SK-N-SH (cell line): ENCODE results near the gene TMEM89. TPM values are rescaled to one million over a fixed set of nuclear protein-coding genes. Genes with fewer than 3 reads are reported as not detected.

Experiments
- CTCF ChIA-PET: fragments of 300-600, 350-600 bp; formaldehyde crosslinking; extraction: SDS; loops from one replicate; lab custom pipeline; 2021; lab: Yijun Ruan, JAX
- POLR2A ChIA-PET: fragments of 350-600 bp; sonication (Branson Sonifier 250); formaldehyde crosslinking; extraction: SDS; loops from one replicate; lab custom pipeline; 2020; ENCODE audit warnings: antibody characterized with exemption, inconsistent platforms; lab: Yijun Ruan, JAX
- DNase-seq: peaks from one replicate; pipeline ENCODE4 v3.0.0; 2012
- H2AFZ ChIP-seq: fragments of 200-600 bp; sonication (generic); 2 replicates; pipeline ENCODE4 v1.8.1; 2016; ENCODE audit warnings: antibody characterized with exemption, mild to moderate bottlenecking, low read depth
- H3F3A ChIP-seq: fragments of 200-600 bp; sonication (generic); replicated peaks from 2 replicates; pipeline ENCODE3; 2016; ENCODE audit warnings: antibody characterized with exemption, mild to moderate bottlenecking; ENCODE audit not compliant: insufficient read depth
- H3K27ac ChIP-seq, 2 experiments: fragments of 200-500 bp in 1 of 2; fragments of 200-600 bp in 1 of 2; sonication (Bioruptor generic) in 1 of 2; sonication (generic), shearing (Covaris generic) in 1 of 2; 2 replicates each; pipeline versions ENCODE4 v1.5.1 to v1.6.1; 2014 to 2016; ENCODE audit warnings: low read depth in 2 of 2, inconsistent platforms in 1 of 2, low read length in 1 of 2, mild to moderate bottlenecking in 1 of 2, mixed read lengths in 1 of 2
- H3K27me3 ChIP-seq: fragments of 200-600 bp; sonication (generic), shearing (Covaris generic); 2 replicates; pipeline ENCODE4 v1.6.1; 2016; ENCODE audit warnings: mixed run types; ENCODE audit not compliant: insufficient read depth
- H3K36me3 ChIP-seq, 2 experiments: fragments of 200-500 bp in 1 of 2; fragments of 200-600 bp in 1 of 2; sonication (Bioruptor generic) in 1 of 2; sonication (generic) in 1 of 2; replicated peaks in 1 of 2; 2 replicates each; pipeline versions ENCODE3 to v1.5.1; 2014 to 2016; ENCODE audit warnings: low read length in 1 of 2, mild to moderate bottlenecking in 1 of 2; ENCODE audit not compliant: insufficient read depth in 2 of 2, control insufficient read depth in 1 of 2
- H3K4me1 ChIP-seq, 2 experiments: fragments of 200-500 bp in 1 of 2; fragments of 200-600 bp in 1 of 2; sonication (Bioruptor generic) in 1 of 2; sonication (generic), shearing (Covaris generic) in 1 of 2; 2 replicates each; pipeline versions ENCODE4 v1.5.1 to v1.6.1; 2014 to 2016; ENCODE audit warnings: low read depth in 1 of 2, low read length in 1 of 2, mixed run types in 1 of 2; ENCODE audit not compliant: insufficient read depth in 2 of 2, control insufficient read depth in 1 of 2
- H3K4me2 ChIP-seq: fragments of 200-600 bp; sonication (generic), shearing (Covaris generic); 2 replicates; pipeline ENCODE4 v1.6.1; 2017; ENCODE audit warnings: mixed run types
- H3K4me3 ChIP-seq, 2 experiments: fragments of 200-500 bp in 1 of 2; fragments of 200-600 bp in 1 of 2; sonication (Bioruptor generic) in 1 of 2; sonication (generic), shearing (Covaris generic) in 1 of 2; 2 replicates each; pipeline versions ENCODE4 v1.5.1 to v1.8.1; 2014 to 2016; ENCODE audit warnings: low read depth in 2 of 2, inconsistent platforms in 1 of 2, low read length in 1 of 2, mild to moderate bottlenecking in 1 of 2, mixed read lengths in 1 of 2, moderate library complexity in 1 of 2
- H3K79me2 ChIP-seq: fragments of 200-600 bp; sonication (generic); 2 replicates; pipeline ENCODE4 v1.8.1; 2017; ENCODE audit warnings: mild to moderate bottlenecking; ENCODE audit not compliant: insufficient read depth
- H3K9ac ChIP-seq: fragments of 200-600 bp; sonication (generic); 2 replicates; pipeline ENCODE4 v1.6.1; 2017; ENCODE audit warnings: mixed run types
- H3K9me2 ChIP-seq: fragments of 200-600 bp; sonication (generic); 2 replicates; pipeline ENCODE4 v1.6.1; 2017; ENCODE audit warnings: mixed run types
- H3K9me3 ChIP-seq: fragments of 200-600 bp; sonication (generic); 2 replicates; pipeline ENCODE4 v1.6.1; 2017; ENCODE audit warnings: mixed run types, mild to moderate bottlenecking, moderate library complexity
- H4K20me1 ChIP-seq: fragments of 200-600 bp; sonication (generic); 2 replicates; pipeline ENCODE4 v1.6.1; 2017; ENCODE audit warnings: mild to moderate bottlenecking, mixed run types; ENCODE audit not compliant: insufficient read depth
- FOSL2 ChIP-seq: IDR thresholded peaks from 2 replicates; pipeline ENCODE4 v1.4.0; 2012; ENCODE audit warnings: low read depth, mild to moderate bottlenecking, moderate library complexity, borderline replicate concordance
- JUND ChIP-seq: IDR thresholded peaks from 2 replicates; pipeline ENCODE4 v1.4.0; 2012
- MAX ChIP-seq: IDR thresholded peaks from 2 replicates; pipeline ENCODE4 v1.4.0; 2012; ENCODE audit warnings: low read depth
- MEF2A ChIP-seq: IDR thresholded peaks from 2 replicates; pipeline ENCODE4 v1.4.0; 2012; ENCODE audit warnings: low read depth, borderline replicate concordance
- MXI1 ChIP-seq: IDR thresholded peaks from 2 replicates; pipeline ENCODE4 v1.6.1; 2012; ENCODE audit warnings: mild to moderate bottlenecking, low read depth, low read length, improper control_type of control experiment
- NRF1 ChIP-seq: IDR thresholded peaks from 2 replicates; pipeline ENCODE4 v1.6.1; 2012; ENCODE audit warnings: low read depth, mild to moderate bottlenecking, low read length
- RXRA ChIP-seq: IDR thresholded peaks from 2 replicates; pipeline ENCODE4 v1.4.0; 2012; ENCODE audit warnings: low read depth, mild to moderate bottlenecking, borderline replicate concordance
- TEAD4 ChIP-seq: IDR thresholded peaks from 2 replicates; pipeline ENCODE4 v1.4.0; 2012; ENCODE audit warnings: mild to moderate bottlenecking, borderline replicate concordance; ENCODE audit not compliant: insufficient read depth
- YY1 ChIP-seq: IDR thresholded peaks from 2 replicates; pipeline ENCODE4 v1.4.0; 2012; ENCODE audit warnings: low read depth, mild to moderate bottlenecking
- WGBS: methylation state at CpG from one replicate; pipeline ENCODE4 v1.1.6; 2017; ENCODE audit warnings: low lambda C conversion rate; 5-methylcytosine and 5-hydroxymethylcytosine counted together
- polyA plus RNA-seq, 3 experiments: library from polyadenylated mRNA; depleted of rRNA; stranded (reverse); fragments of >200 nt; gene quantifications; 2 replicates each; pipeline ENCODE4 v1.2.3, GENCODE V29; 2012
- TF ChIP-seq, protein P1 (sequence below): IDR thresholded peaks from 2 replicates; pipeline ENCODE4 v1.4.0; 2012; ENCODE audit warnings: low read depth, borderline replicate concordance
- TF ChIP-seq, protein P2 (sequence below): fragments of 150-350 bp; IDR thresholded peaks from 2 replicates; pipeline ENCODE4 v1.6.1; 2016; ENCODE audit warnings: mild to moderate bottlenecking, low read depth, low read length
- TF ChIP-seq, protein P3 (sequence below): IDR thresholded peaks from 2 replicates; pipeline ENCODE4 v1.4.0; 2012; ENCODE audit warnings: low read depth, borderline replicate concordance

Gene TMEM89
- polyA plus RNA-seq, 1 of the 3 experiments (the other 2 are of a cell fraction): not detected

DNA sequence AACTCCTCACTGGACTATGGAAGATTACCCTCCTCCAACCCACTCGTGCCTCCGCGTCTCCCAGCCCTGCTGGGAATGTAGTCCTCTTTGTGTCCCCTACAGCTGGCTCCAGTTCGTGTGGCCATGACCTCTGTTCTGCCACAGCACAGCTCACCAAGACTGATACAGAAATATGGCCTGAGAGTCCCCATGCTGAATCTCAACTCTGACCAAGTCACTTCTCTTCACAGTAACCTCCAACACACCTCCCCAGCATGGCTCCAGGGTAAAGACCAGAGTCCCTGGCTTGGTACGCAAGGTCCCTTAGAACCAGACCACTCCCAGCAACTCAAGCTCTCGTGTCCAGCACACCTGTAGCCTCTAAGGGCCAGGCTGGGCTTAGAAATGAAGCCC, 24.2 kb downstream of the TMEM89 start:
- peaks cover 9 to 27% of the 10 kb centered on the region in 2 experiments for H3K36me3 ChIP-seq
- no peak overlapping the region for H3K9ac ChIP-seq
- H3K4me3 ChIP-seq: no peak overlapping the region
- H3K79me2 ChIP-seq: peaks cover 5% of the 10 kb centered on the region; the same call in 1 of the 2 replicates
- H2AFZ ChIP-seq: no peak overlapping the region
- H3K27me3 ChIP-seq: no peaks in the 10 kb centered on the region
- H3F3A ChIP-seq: peaks cover 45% of the 10 kb centered on the region
- H3K9me3 ChIP-seq: no peaks in the 10 kb centered on the region
- H3K9me2 ChIP-seq: no peaks in the 10 kb centered on the region
- WGBS: 90% methylated on average over 6 of the region's 6 CpGs
- CTCF ChIA-PET: interaction anchor here (1.6 kb wide), 1 partner anchor 38 kb away, joined by 9 read pairs; the partner anchor contains the start of gene SLC26A6
- H4K20me1 ChIP-seq: no peaks in the 10 kb centered on the region
- peaks cover 30 to 37% of the 10 kb centered on the region in 2 experiments; a peak in 3 of 4 replicates for H3K4me1 ChIP-seq
- TF ChIP-seq, protein P1, sequence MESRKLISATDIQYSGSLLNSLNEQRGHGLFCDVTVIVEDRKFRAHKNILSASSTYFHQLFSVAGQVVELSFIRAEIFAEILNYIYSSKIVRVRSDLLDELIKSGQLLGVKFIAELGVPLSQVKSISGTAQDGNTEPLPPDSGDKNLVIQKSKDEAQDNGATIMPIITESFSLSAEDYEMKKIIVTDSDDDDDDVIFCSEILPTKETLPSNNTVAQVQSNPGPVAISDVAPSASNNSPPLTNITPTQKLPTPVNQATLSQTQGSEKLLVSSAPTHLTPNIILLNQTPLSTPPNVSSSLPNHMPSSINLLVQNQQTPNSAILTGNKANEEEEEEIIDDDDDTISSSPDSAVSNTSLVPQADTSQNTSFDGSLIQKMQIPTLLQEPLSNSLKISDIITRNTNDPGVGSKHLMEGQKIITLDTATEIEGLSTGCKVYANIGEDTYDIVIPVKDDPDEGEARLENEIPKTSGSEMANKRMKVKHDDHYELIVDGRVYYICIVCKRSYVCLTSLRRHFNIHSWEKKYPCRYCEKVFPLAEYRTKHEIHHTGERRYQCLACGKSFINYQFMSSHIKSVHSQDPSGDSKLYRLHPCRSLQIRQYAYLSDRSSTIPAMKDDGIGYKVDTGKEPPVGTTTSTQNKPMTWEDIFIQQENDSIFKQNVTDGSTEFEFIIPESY: no peak
- TF ChIP-seq YY1: no peak
- no peak for TF ChIP-seq NRF1
- no peak for TF ChIP-seq FOSL2
- TF ChIP-seq JUND: no peak
- TF ChIP-seq, protein P2, sequence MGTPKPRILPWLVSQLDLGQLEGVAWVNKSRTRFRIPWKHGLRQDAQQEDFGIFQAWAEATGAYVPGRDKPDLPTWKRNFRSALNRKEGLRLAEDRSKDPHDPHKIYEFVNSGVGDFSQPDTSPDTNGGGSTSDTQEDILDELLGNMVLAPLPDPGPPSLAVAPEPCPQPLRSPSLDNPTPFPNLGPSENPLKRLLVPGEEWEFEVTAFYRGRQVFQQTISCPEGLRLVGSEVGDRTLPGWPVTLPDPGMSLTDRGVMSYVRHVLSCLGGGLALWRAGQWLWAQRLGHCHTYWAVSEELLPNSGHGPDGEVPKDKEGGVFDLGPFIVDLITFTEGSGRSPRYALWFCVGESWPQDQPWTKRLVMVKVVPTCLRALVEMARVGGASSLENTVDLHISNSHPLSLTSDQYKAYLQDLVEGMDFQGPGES: no peak
- TF ChIP-seq, protein P3, sequence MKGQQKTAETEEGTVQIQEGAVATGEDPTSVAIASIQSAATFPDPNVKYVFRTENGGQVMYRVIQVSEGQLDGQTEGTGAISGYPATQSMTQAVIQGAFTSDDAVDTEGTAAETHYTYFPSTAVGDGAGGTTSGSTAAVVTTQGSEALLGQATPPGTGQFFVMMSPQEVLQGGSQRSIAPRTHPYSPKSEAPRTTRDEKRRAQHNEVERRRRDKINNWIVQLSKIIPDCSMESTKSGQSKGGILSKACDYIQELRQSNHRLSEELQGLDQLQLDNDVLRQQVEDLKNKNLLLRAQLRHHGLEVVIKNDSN: no peak
- no peak for TF ChIP-seq MAX
- no peak for TF ChIP-seq TEAD4
- TF ChIP-seq MEF2A: no peak
- TF ChIP-seq RXRA: no peak
- TF ChIP-seq MXI1: no peak
- TF ChIP-seq, all 33 proteins: peak for 0
- no peak overlapping the region for H3K4me2 ChIP-seq
- H3K27ac ChIP-seq: peak overlapping the region in 1 of 2 experiments; percentile 96; a peak in 2 of 4 replicates
- POLR2A ChIA-PET: interaction anchor here (0.6 to 1.7 kb wide), 2 partner anchors 65 to 1260 kb away, joined by 3 to 4 read pairs; partner anchors contain the start of gene CELSR3
- no peak for DNase-seq
